Thoracic aorta (tissue), 2 donors: Measurements from ENCODE around the gene PDLIM5. TPM values are rescaled to one million over a fixed set of nuclear protein-coding genes. Genes with fewer than 3 reads are reported as not detected.
"Not testable (repeated sequence)": the region's sequence is repeated elsewhere in the genome, so short reads cannot be mapped to it uniquely, and the experiment has no call there.

ENCODE experiments used
- ATAC-seq: fragments of 150-250 bp; one replicate; pipeline ENCODE4 v1.8.0; 2017; ENCODE audit warnings: low read depth; ENCODE audit not compliant: insufficient number of reproducible peaks, low FRiP score
- DNase-seq: peaks from one replicate; pipeline ENCODE4 v3.0.0-alpha.2; 2020; ENCODE audit warnings: low spot score
- H3K27ac ChIP-seq, 2 donors: fragments of 200-600 bp; sonication (generic); 1 replicate in 1 of 2; 2 replicates in 1 of 2; pipeline ENCODE4 v1.5.1; 2016; ENCODE audit warnings: mild to moderate bottlenecking in 2 of 2, moderate library complexity in 2 of 2
- H3K27me3 ChIP-seq: fragments of 200-600 bp; sonication (generic); replicated peaks from 2 replicates; pipeline ENCODE4 v1.6.0; 2016; ENCODE audit warnings: mild to moderate bottlenecking; ENCODE audit not compliant: insufficient read depth
- H3K36me3 ChIP-seq: fragments of 200-600 bp; sonication (generic); one replicate; pipeline ENCODE4 v1.5.1; 2016
- H3K4me1 ChIP-seq, 2 donors: fragments of 200-600 bp; sonication (generic); 1 replicate in 1 of 2; 2 replicates in 1 of 2; pipeline versions ENCODE4 v1.5.1 to v1.6.0; 2016; ENCODE audit warnings: low read depth in 2 of 2, mild to moderate bottlenecking in 1 of 2; ENCODE audit not compliant: control insufficient read depth in 1 of 2
- H3K4me3 ChIP-seq: fragments of 200-600 bp; sonication (generic); 2 replicates; pipeline ENCODE4 v1.5.1; 2016; ENCODE audit warnings: mild to moderate bottlenecking
- H3K9me3 ChIP-seq: fragments of 200-600 bp; sonication (generic); 2 replicates; pipeline ENCODE4 v1.5.1; 2016
- total RNA-seq, 2 donors: library from RNA; depleted of rRNA; stranded (reverse); fragments of >200 nt; gene quantifications; one replicate each; pipeline versions ENCODE4 v1.1.0 to v1.2.3, GENCODE V29; 2016
- TF ChIP-seq, protein P1 (sequence below): fragments of 200-600 bp; sonication (generic); IDR thresholded peaks from one replicate; pipeline ENCODE4 v1.5.1; 2019; ENCODE audit warnings: antibody characterized with exemption

The PDLIM5 gene
- total RNA-seq, 2 donors from 2014 or later = 275 to 328 TPM

DNA sequence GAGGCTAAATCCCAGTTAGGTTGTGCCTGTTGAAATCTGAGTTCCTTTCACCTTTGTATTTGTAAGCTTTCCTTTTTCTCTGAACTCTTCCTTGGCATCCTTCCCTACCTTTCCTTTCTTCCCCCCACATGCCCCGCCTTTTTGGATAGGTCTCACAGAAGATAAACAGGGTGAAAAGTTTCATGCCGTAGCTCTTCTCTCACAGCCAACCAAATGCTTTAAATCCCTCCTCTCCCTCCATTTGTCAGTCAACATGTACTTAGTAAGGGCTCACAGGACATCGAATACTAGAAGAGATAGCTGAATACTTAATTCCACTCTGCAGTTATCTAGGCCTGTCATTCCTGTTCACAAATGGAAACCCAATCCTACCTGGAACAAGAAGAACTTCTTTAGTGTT, 198.9 kb downstream of the PDLIM5 start:
- Histone ChIP-seq H3K27ac (peak overlapping the region in 1 of 2 donors; percentile 1), H3K27me3 (no peaks in the 10 kb centered on the region), H3K4me3 (no peak overlapping the region), H3K9me3 (no peaks in the 10 kb centered on the region), H3K4me1 (peaks cover 9 to 64% of the 10 kb centered on the region in 2 donors), H3K36me3 (peaks cover 3% of the 10 kb centered on the region)
- ATAC-seq (no peak), DNase-seq (no peak)
- TF ChIP-seq, protein P1, sequence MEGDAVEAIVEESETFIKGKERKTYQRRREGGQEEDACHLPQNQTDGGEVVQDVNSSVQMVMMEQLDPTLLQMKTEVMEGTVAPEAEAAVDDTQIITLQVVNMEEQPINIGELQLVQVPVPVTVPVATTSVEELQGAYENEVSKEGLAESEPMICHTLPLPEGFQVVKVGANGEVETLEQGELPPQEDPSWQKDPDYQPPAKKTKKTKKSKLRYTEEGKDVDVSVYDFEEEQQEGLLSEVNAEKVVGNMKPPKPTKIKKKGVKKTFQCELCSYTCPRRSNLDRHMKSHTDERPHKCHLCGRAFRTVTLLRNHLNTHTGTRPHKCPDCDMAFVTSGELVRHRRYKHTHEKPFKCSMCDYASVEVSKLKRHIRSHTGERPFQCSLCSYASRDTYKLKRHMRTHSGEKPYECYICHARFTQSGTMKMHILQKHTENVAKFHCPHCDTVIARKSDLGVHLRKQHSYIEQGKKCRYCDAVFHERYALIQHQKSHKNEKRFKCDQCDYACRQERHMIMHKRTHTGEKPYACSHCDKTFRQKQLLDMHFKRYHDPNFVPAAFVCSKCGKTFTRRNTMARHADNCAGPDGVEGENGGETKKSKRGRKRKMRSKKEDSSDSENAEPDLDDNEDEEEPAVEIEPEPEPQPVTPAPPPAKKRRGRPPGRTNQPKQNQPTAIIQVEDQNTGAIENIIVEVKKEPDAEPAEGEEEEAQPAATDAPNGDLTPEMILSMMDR = no peak

DNA sequence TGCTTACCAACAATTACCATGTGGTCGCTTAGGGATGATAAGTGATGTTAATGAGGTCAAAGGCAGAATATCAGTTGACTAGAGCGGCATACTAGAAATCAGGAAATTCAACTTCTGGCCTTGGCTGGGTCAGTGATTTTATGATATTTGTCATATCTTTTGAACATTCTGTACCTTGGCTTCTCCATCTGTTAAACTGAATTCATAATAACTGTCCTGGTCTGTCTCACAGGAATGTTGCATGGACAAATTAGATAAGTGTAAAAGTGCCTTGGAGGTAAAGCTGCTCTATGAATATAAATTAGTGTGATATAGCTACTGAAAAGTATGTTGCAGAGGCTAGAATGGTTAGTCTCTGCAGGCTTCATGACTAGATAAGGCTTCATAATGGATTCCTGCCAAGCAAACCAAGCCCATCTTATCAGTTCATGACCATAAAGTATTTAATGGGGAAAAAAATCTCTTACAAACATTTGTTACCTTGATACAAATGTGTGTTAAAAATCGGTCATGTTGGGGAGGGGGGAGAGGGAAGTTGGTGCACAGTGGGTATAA, 201.4 kb downstream of the PDLIM5 start:
- ATAC-seq (no peak), DNase-seq (no peak)
- H3K27me3 ChIP-seq = no peaks in the 10 kb centered on the region
- H3K4me1 ChIP-seq = peaks cover 9 to 64% of the 10 kb centered on the region in 2 donors
- H3K4me3 ChIP-seq = no peak overlapping the region
- peaks cover 5% of the 10 kb centered on the region for H3K36me3 ChIP-seq
- TF ChIP-seq, protein P1 = no peak
- H3K27ac ChIP-seq = no peak overlapping the region
- H3K9me3 ChIP-seq = no peaks in the 10 kb centered on the region

GRCh38 chr4:94653984-94654609, 202.4 kb downstream of the PDLIM5 start:
- Histone ChIP-seq H3K4me1 (peaks cover 9 to 64% of the 10 kb centered on the region in 2 donors), H3K9me3 (no peaks in the 10 kb centered on the region), H3K27me3 (no peaks in the 10 kb centered on the region), H3K36me3 (peaks cover 9% of the 10 kb centered on the region), H3K4me3 (no peak overlapping the region), H3K27ac (peak overlapping the region in 1 of 2 donors; percentile 18)
- no peak for DNase-seq
- TF ChIP-seq, protein P1 = no peak
- ATAC-seq = no peak

GRCh38 chr4:94654714-94655113, 203.0 kb downstream of the PDLIM5 start:
- peak overlapping the region in 1 of 2 donors; percentile 18 for H3K27ac ChIP-seq
- ATAC-seq (no peak), DNase-seq (no peak)
- H3K9me3 ChIP-seq = no peaks in the 10 kb centered on the region
- H3K4me1 ChIP-seq = peaks cover 9 to 58% of the 10 kb centered on the region in 2 donors
- no peak overlapping the region for H3K4me3 ChIP-seq
- TF ChIP-seq, protein P1 = no peak
- H3K27me3 ChIP-seq = no peaks in the 10 kb centered on the region
- peaks cover 9% of the 10 kb centered on the region for H3K36me3 ChIP-seq

DNA sequence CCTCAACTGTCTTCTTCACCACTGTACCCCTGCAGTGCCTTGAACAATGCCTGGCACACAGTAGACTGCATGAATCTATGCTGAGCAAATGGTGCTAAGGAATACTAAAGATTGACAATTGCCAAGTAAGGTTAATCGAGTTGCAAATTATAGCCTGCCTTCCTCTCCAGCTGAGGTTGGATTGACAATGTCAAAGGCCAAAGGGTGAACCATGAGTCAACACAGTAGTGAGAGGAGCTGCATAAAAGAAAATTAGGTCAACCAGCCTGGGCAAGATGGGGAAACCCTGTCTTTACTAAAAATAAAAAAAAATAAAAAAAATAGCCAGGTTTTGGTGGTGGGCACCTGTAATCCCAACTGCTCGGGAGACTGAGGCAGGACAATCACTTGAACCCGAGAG, 208.9 kb downstream of the PDLIM5 start:
- ATAC-seq = no peak
- no peak overlapping the region for H3K27ac ChIP-seq

GRCh38 chr4:94665021-94665420, 213.3 kb downstream of the PDLIM5 start:
- not testable (repeated sequence) for H3K9me3 ChIP-seq, ATAC-seq

More for the DNA sequence above, 208.9 kb downstream of the PDLIM5 start:
- Histone ChIP-seq H3K36me3 (peaks cover 31% of the 10 kb centered on the region), H3K27me3 (no peaks in the 10 kb centered on the region), H3K9me3 (no peaks in the 10 kb centered on the region), H3K4me1 (peaks cover 0 to 1% of the 10 kb centered on the region in 2 donors), H3K4me3 (no peak overlapping the region)
- TF ChIP-seq, protein P1 = no peak
- no peak for DNase-seq

More at GRCh38 chr4:94665021-94665420, 213.3 kb downstream of the PDLIM5 start:
- H3K27ac ChIP-seq, H3K4me3 ChIP-seq, H3K4me1 ChIP-seq, DNase-seq, H3K27me3 ChIP-seq: not testable (repeated sequence)
- peaks cover 22% of the 10 kb centered on the region for H3K36me3 ChIP-seq
